NCI-H2029 (cell line): ENCODE measurements around the gene SORCS2.

Source experiments
- DNase-seq: peaks from one replicate; lab custom pipeline; 2025; lab: John Stamatoyannopoulos, UW

SORCS2 gene

GRCh38 chr4:7510066-7510465, 317.7 kb downstream of the SORCS2 start:
- DNase-seq, result no peak

GRCh38 chr4:7510538-7510937, 318.2 kb downstream of the SORCS2 start:
- DNase-seq, result no peak

- DNase-seq, result no peak
Measured at GRCh38 chr4:7511525-7511924, 319.2 kb downstream of the SORCS2 start.

DNA sequence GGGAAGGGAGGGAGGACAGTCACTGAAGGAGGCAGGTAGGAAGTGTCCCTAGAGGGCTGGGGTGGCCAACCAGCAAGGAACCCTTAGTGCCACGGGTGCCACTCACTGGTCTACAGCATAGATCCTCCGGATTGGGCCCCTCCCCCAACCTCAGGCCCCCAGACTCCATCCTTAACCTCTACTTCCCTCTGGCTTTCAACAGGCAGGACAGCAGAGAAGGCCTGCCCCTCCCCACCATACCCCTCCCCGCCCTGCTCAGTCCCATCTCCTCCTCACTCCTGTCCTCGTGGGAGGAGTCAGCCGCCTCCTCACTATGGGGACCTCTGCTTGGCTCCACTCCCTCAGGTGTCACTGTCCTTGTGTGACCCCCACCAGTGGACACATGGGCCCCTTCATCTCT, 320.1 kb downstream of the SORCS2 start:
- DNase-seq, result no peak

- no peak for DNase-seq
Measured at GRCh38 chr4:7512946-7513345, 320.6 kb downstream of the SORCS2 start.

- no peak for DNase-seq
Measured at GRCh38 chr4:7513671-7514070, 321.3 kb downstream of the SORCS2 start.

GRCh38 chr4:7514281-7514680, 321.9 kb downstream of the SORCS2 start:
- DNase-seq, result no peak

GRCh38 chr4:7514789-7515188, 322.5 kb downstream of the SORCS2 start:
- DNase-seq, result no peak

- DNase-seq, result no peak
Measured at GRCh38 chr4:7515390-7515902, 323.1 kb downstream of the SORCS2 start.

DNA sequence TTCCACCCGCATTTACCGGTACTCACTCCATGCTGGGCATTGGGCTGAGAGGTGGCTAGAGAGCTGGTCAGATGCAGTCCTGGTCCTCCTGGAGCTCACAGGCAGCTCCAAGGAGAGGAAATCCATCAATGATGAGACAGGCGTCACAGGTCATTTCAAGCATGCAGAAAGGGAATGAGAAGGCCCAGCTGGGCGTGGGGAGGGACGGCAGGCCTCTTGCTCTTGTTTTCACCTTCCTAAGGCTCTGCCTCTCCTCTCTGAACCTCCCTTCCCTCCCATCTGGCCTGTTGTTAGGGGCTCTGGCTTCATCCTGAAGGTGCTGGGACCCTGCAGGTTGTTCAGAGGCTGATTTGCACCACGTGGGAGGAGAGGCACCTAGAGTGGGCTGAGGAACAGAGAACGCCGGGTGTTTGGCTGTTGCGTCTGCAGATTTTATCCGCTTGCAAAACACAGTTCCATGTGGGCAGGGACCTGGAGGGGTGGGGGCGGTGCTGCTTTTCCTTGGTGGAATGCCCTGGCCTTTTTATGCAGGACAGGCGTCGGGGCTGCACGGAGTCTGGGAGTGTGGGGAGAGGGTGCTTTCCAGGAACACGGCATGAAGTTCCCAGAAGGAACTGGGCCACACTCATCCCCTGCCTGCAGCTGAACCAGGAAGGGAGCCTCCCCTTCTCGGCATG, 323.9 kb downstream of the SORCS2 start:
- no peak for DNase-seq

DNA sequence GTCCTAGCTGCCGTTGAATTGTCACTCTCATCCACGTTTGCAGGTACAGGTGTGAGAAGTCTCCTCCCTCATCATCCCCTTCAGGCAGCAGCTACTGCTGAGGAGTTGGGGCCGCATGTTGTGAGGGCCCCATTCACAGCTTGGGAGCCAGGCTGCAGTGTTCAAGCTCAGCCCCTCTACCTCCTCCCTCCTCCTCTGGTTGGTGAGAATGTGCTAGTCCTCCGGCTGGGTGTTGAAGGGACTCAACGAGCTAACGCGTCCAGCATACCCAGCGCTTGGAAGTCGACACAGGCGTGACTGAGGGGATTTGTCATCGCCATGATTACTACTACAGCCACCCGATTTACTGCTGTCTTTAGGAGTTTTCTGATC, 324.4 kb downstream of the SORCS2 start:
- DNase-seq, result no peak

- peak; percentile 94 for DNase-seq
Measured at GRCh38 chr4:7518871-7519637, 326.7 kb downstream of the SORCS2 start.

DNA sequence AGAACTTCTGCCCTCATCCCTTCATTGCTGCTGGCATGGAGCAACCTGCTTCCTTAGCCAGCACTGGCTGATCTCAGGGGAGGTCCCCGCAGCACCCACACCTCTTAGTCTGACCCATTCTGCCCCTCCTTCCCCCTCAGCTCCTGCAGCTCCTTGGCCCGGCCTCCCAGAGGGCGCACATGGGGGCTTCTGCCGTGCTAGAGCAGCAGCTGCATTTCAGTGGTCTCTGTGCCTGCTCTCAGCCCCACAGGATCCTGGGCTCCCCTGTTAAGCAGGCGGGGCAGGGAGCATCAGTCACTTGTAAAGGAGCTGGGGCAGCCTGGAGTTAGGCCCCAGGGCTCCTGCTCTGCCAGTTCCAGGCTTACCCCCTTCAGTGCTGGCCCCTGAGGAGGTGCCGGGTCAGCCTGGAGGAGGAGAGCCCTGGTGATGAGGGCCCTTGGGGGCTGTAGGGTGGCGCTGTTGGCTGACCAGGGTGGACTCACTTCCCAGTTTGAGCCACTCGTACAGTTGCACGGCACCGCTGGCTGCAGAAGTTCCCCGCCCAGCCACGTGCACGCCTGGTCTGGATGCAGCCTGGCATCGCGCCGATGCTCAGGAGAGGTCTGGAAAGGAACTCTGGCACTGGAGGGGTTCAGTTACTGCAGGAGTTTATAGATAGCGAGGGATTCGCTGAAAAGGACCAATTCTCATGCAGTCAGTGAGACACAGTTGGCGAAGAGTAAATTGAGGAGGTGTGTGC, 327.5 kb downstream of the SORCS2 start:
- no peak for DNase-seq

DNA sequence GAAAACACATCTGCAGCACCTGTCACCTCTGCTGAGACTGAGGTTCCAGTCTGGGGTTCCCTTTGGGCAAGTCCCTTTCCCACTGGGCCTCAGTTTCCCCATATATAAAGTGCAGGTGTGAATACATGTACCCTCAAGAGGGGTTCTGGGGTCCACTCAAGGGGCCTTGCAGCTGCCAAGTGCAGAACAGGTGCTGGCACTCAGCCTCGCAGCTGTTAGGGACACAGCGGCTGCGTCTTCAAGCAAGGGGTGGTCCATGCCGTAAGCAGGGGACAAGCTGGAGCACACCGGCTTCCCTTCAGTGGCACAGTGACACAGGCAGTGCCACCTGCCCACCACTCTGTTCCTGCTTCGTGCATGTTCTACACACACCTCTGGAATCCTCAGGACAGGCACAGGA, 329.3 kb downstream of the SORCS2 start:
- no peak for DNase-seq

DNA sequence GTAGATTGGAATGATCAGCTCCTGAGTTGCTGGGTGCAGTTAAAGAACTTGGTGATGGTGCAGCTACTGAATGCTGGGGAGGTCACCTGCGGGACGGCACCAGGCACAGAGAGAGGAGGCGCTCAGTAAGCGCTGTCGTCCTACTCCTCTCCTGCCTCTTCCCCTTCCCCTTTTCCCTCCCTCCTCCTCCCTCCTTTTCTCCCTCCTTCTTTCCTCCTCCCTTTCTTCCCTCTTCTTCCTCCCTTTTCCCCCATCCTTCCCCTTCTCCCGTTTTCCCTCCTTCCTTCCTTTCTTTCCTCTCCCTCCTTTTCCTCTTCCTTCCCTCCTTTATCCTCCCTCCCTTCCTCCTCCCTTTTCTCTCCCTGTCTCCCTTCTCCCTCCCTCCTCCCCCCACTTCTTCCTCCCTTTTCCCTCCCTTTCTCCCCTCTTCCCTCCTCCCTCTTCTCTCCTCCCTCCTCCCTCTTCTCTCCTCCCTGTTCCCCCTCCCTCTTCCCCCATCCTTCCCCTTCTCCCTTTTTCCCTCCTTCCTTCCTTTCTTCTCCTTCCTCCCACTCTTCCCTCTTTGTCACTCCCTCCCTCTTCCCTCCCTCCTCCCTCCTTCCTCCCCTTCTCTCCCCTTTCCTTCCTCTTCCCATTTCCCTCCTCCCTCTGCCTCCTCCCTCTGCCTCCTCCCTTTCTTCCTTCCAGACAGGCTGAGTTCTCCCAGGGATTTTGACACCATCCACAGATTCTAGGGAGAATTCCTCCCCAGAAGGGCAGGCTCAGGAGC, 330.3 kb downstream of the SORCS2 start:
- DNase-seq, result no peak

GRCh38 chr4:7523526-7523925, 331.2 kb downstream of the SORCS2 start:
- no peak for DNase-seq

GRCh38 chr4:7524064-7524682, 331.8 kb downstream of the SORCS2 start:
- DNase-seq, result no peak

GRCh38 chr4:7524843-7525242, 332.5 kb downstream of the SORCS2 start:
- no peak for DNase-seq

DNA sequence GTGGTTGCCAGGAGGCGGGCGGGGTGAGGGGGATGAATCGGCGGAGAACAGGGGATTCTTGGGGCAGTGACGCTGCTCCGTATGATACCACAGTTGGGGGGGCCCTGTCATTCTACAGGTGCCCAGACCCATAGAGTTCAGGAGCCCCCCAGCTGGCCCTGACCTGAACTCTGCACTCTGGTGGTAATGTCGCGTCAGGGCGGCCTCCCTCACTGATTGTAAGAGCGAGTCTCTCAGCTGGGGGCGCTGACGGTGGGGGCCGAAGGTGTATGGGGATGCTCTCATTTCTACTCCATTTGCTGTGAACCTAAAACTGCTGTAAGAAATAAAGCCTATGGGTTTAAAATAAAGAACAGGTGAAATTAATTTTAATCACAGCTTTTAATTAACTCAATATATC, 334.2 kb downstream of the SORCS2 start:
- no peak for DNase-seq

DNA sequence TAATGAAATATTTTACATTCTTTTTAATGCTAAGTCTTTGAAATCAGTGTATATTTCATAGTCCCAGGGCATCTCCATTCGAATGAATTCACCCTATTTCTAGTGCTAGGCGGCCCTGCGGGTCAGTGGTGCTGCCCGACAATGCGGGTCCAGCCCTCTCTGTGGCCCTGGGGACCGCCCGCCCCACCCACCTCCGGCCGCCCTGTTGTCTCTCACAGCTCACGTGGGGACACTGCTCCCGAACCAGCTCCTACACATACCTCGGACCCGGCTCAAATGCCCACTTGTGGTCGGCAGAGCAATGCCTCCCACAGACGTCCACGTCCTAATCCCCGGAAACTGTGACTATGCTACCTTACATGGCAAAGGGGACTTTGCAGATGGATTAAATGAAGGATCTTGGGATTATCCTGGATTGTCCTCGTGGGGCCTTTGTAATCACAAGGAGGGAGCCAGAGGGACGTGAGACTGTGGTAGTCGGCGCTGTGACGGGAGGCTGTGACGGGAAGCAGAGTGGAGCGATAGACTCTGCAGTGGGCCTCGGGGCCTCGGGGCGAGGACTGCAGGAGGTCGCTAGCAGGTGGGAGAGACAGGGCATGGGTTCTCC, 334.7 kb downstream of the SORCS2 start:
- no peak for DNase-seq

DNA sequence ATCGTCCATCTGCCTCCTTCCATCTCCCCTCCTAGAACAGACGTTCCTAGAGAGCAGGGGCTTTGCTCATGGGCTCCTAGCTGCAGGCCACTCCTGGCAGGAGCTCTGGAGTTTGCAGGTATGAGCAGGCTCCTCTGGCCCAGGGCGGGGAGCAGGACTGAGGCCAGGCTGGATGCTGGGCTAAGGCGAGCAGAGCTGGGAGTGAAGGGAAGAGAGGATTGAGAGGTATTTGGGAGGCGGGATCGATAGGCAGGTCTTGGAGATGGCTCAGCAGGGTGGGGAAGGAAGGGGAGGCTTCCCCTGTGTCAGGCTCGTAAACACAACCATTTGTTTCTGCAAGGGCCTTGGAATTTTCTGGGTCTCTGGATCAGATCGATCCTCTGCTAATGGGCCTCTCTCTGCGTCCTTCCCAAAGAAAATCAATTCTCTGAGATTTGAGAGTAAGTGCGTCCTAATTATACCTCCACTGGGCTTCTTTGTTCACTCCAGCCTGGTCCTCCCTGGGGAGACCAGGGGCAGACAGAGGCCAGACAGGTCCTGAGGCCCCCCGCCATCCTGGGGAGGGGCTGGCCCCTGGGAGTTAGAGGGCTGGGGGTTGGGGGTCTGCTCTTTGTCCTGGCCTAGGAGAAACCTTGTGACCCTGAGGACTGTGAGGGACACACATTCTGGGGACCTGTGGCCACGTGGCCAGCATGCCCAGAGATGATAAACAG, 337.2 kb downstream of the SORCS2 start:
- no peak for DNase-seq
